Mucosa of stomach (tissue), 1 donor: ENCODE results near the gene CELF3.
"Not testable (repeated sequence)": the region's sequence is repeated elsewhere in the genome, so short reads cannot be mapped to it uniquely, and the experiment has no call there.

Source experiments
- H3K27me3 ChIP-seq: one replicate; pipeline ENCODE4 v1.7.0; 2013; ENCODE audit warnings: mild to moderate bottlenecking, low read length; ENCODE audit not compliant: control insufficient read depth, insufficient read depth
- H3K36me3 ChIP-seq: one replicate; pipeline ENCODE4 v1.7.0; 2013; ENCODE audit warnings: low read length; ENCODE audit not compliant: control insufficient read depth, insufficient read depth
- H3K4me1 ChIP-seq: one replicate; pipeline ENCODE4 v1.7.0; 2013; ENCODE audit warnings: mild to moderate bottlenecking, low read length; ENCODE audit not compliant: control insufficient read depth, insufficient read depth
- H3K4me3 ChIP-seq: one replicate; pipeline ENCODE4 v1.7.0; 2013; ENCODE audit warnings: low read length
- H3K9ac ChIP-seq: one replicate; pipeline ENCODE4 v1.7.0; 2013; ENCODE audit warnings: mild to moderate bottlenecking, low read length, moderate library complexity
- H3K9me3 ChIP-seq: one replicate; pipeline ENCODE4 v1.7.0; 2013; ENCODE audit warnings: mild to moderate bottlenecking, low read length, moderate library complexity; ENCODE audit not compliant: control insufficient read depth
- donor health status: Pancreatic carcinoma.

CELF3 gene

DNA sequence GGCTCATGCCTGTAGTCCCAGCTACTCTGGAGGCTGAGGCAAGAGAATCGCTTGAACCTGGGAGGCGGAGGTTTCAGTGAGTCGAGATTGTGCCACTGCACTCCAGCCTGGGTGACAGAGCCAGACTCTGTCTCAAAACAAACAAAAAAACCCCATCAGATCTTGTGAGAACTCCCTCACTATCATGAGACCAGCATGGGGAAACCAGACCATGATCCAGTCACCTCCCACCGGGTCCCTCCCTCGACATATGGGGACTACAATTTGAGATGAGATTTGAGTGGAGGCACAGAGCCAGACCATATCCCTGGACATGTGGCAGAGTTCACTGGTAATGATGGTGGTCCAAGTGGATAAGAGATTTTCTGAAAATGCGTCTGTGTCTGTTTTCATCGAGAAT, 33.7 kb downstream of the CELF3 start:
- not testable (repeated sequence) for H3K27me3 ChIP-seq, H3K9me3 ChIP-seq, H3K9ac ChIP-seq, H3K4me1 ChIP-seq, H3K36me3 ChIP-seq, H3K4me3 ChIP-seq

DNA sequence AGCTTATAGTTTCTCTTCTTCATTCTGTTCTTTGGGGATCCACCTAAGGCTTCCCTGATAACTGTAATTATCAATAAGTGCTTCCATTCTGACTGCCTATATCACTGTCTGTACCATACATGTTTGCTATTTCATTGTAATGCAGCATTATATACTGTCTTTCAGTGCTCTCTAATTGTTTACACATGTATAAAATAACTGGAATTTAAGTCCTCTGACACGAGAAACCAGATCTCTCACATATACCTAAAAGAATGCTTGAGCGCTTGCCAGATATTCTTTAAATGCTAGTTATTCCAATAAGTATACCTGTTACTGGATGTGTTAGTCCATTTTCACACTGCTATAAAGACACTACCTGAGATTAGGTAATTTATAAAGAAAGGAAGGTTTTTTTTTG, 34.7 kb downstream of the CELF3 start:
- no peak overlapping the region for H3K9ac ChIP-seq
- no peaks in the 10 kb centered on the region for H3K36me3 ChIP-seq
- H3K27me3 ChIP-seq = no peaks in the 10 kb centered on the region
- H3K4me3 ChIP-seq = no peak overlapping the region
- no peaks in the 10 kb centered on the region for H3K9me3 ChIP-seq
- H3K4me1 ChIP-seq = peaks cover 9% of the 10 kb centered on the region

DNA sequence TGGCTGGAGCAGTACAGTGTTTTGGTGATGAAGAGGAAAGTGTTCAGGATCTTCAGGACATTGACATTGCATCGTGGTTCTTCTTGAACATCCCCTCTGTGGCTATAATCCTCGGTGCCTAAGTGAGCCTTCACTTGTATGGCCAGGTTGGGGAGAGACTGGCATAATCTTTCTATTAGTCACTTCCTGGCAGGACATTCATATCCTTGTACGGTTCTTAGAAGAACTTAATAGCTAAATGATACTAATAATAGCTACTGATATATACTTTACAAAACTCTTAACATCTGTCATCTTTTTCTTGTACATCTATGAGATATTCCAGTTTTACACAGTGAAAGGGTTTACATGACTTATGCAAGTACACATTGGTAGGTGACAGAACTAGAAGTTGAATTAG, 35.8 kb downstream of the CELF3 start:
- H3K36me3 ChIP-seq = no peaks in the 10 kb centered on the region
- H3K4me3 ChIP-seq = no peak overlapping the region
- H3K4me1 ChIP-seq = peaks cover 9% of the 10 kb centered on the region
- H3K27me3 ChIP-seq = no peaks in the 10 kb centered on the region
- peak overlapping the region; percentile 61 for H3K9ac ChIP-seq
- no peaks in the 10 kb centered on the region for H3K9me3 ChIP-seq

DNA sequence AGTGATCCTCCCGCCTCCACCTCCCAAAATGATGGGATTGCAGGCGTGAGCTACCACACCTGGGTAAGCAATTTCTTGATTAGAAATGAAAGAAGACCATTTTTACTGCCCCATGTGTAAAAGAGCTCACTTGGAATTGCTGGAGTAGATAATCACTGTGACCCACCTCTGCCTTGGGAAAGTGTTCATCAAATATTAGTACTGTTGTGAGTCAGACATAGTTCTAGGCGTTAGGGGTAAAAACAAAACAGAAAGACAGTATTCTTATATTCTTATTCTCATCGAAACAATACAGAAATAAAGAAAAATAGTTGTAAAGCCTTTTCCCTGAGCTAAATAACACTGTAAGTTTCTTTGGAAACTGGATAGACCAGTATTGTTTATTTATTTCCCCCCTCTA, 36.2 kb downstream of the CELF3 start:
- no peaks in the 10 kb centered on the region for H3K36me3 ChIP-seq
- H3K4me3 ChIP-seq = no peak overlapping the region
- no peaks in the 10 kb centered on the region for H3K9me3 ChIP-seq
- peak overlapping the region; percentile 61 for H3K9ac ChIP-seq
- H3K27me3 ChIP-seq = no peaks in the 10 kb centered on the region
- peaks cover 9% of the 10 kb centered on the region for H3K4me1 ChIP-seq

DNA sequence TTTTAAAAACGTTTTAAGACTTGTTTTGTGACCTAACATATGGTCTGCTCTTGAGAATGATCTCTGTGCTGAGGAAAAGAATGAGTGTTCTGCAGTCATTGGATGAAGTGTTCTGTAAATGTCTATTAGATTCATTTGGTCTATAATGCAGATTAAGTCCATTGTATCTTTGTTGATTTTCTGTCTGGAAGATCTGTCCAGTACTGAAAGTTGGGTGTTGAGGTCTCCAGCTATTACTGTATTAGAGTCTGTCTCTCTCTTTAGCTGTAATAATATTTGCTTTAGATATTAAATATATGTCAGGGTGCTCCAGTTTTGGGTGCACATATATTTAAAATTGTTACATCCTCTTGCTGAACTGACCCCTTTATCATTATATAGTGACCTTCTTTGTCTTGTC, 43.2 kb downstream of the CELF3 start:
- Histone ChIP-seq H3K36me3 (no peaks in the 10 kb centered on the region), H3K27me3 (no peaks in the 10 kb centered on the region), H3K9me3 (no peaks in the 10 kb centered on the region), H3K4me1 (no peaks in the 10 kb centered on the region), H3K9ac (no peak overlapping the region), H3K4me3 (no peak overlapping the region)

DNA sequence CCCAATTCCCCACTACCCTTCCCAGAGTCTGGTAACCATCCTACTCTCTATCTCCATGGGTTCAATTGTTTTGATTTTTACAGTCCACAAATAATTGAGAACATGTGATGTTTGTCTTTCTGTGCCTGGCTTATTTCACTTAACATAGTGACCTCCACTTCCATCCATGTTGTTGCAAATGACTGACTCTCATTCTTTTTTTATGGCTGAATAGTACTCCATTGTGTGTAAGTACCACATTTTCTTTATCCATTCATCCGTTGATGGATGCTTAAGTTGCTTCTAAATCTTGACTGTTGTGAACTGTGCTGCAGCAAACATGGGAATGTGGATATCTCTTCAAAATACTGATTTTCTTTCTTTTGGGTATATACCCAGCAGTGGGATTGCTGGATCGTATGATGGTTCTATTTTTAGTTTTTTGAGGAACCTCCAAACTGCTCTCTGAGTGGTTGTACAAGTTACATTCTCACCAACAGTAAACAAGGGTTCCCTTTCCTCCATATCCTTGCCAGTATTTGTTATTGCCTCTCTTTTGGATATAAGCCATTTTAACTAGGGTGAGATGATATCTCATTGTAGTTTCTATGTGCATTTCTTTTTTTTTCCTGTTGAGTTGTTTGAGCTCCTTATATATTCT, 46.4 kb downstream of the CELF3 start:
- not testable (repeated sequence) for H3K4me3 ChIP-seq, H3K36me3 ChIP-seq, H3K4me1 ChIP-seq, H3K9me3 ChIP-seq, H3K9ac ChIP-seq, H3K27me3 ChIP-seq

DNA sequence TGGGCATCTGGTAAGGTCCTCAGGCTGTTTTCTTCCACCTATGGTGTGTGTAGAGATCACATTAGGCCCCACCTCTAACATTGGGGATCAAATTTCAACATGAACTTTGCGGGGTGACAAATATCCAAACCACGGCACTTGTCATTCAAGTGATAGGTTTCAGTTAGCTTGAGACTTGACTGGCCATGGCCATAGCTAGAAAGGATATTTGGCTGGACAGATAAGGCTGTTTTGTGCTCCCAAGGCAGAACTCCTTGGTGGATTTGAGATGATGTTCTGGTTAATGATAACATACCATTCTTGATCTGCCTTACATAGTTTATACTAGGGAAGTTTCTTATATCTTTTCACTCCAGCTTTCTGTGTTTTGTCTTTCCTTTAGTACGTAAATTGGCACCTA, 48.5 kb downstream of the CELF3 start:
- Histone ChIP-seq H3K4me3 (no peak overlapping the region), H3K27me3 (no peaks in the 10 kb centered on the region), H3K36me3 (no peaks in the 10 kb centered on the region), H3K9me3 (no peaks in the 10 kb centered on the region), H3K4me1 (no peaks in the 10 kb centered on the region), H3K9ac (no peak overlapping the region)

DNA sequence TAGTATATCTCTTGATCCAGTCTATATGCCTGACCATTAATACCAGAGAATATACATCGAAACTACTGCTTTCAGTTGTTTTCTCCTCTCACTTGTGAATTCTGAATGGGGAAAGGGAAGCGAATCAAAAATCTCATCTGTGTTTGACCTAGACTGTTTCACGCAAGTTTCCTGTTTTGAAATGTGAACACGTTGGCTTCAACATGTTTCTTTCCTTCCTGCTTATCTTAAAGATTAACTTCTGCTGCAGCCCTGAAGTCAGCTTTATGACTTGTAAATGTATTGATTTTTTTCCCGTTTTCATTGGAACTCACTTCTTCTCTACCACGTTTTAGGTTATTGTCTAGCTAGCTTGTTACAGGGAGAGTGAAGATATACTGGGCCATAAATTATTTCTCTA, 54.9 kb downstream of the CELF3 start:
- Histone ChIP-seq H3K4me3 (no peak overlapping the region), H3K9ac (peak overlapping the region; percentile 56), H3K9me3 (no peaks in the 10 kb centered on the region), H3K4me1 (no peaks in the 10 kb centered on the region), H3K36me3 (no peaks in the 10 kb centered on the region), H3K27me3 (no peaks in the 10 kb centered on the region)

DNA sequence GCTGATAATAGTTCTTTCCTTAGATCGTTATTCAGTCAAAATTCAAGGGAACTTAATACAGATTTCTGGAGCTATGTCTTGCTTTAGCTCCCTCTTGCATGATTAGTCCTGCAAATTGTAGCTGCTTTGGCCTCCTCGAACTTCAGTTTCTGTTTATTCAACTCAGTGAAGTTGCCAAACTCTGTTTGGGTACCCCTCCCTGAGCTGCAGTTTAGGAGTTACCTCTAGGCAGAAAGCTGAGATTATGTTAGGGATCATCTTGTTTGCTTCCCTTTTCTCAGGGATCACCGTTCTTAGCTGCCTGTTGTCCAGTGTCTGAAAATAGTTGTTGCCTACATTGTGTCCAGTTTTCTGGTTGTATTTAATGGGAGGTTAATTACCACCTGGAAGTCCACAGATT, 61.2 kb downstream of the CELF3 start:
- H3K4me3 ChIP-seq = no peak overlapping the region
- peaks cover 9% of the 10 kb centered on the region for H3K4me1 ChIP-seq
- H3K9ac ChIP-seq = no peak overlapping the region
- no peaks in the 10 kb centered on the region for H3K27me3 ChIP-seq
- no peaks in the 10 kb centered on the region for H3K36me3 ChIP-seq
- H3K9me3 ChIP-seq = no peaks in the 10 kb centered on the region

DNA sequence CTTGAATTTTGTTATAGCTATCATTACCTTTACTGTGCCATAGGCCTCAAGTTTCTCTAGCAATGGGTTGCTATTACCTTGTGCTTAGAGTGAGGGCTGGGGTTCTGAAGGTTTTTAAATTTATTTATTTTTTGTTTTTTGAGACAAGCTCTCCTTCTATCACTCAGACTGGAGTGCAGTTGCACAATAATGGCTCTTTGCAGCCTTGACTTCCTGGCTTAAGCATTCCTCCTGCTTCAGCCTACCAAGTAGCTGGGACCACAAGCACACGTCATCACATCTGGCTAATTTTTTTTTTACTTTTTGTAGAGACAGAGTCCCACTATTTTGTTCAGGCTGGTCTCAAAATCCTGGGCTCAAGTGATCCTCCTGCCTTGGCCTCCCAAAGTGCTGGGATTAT, 63.2 kb downstream of the CELF3 start:
- Histone ChIP-seq H3K36me3 (no peaks in the 10 kb centered on the region), H3K9me3 (no peaks in the 10 kb centered on the region), H3K27me3 (no peaks in the 10 kb centered on the region), H3K9ac (no peak overlapping the region), H3K4me3 (no peak overlapping the region), H3K4me1 (peaks cover 9% of the 10 kb centered on the region)
